Activated T-cell treated with anti-CD3 and anti-CD28 coated beads for 24 hours (primary cell): ENCODE data around the gene BAAT.

Source experiments
- DNase-seq: peaks from one replicate; pipeline ENCODE4 v3.0.0-alpha.2; 2020; ENCODE audit warnings: low read depth

Gene BAAT

GRCh38 chr9:101315112-101315450 lies 69.7 kb downstream of the BAAT start:
- DNase-seq: no peak

GRCh38 chr9:101312661-101313060 lies 72.1 kb downstream of the BAAT start:
- no peak for DNase-seq

- no peak for DNase-seq
Measured at GRCh38 chr9:101311758-101312420, 72.9 kb downstream of the BAAT start.

- DNase-seq: no peak
Measured at GRCh38 chr9:101311191-101311590, 73.6 kb downstream of the BAAT start.
